Hepatocyte (in vitro differentiated cells): ENCODE measurements around the gene DMGDH. TPM values are rescaled to one million over a fixed set of nuclear protein-coding genes. Genes with fewer than 3 reads are reported as not detected.
A peak's percentile ranks its signal among the peaks of the same experiment; 100 is the strongest.

Experiments
- DNase-seq: peaks from one replicate; pipeline ENCODE4 v3.0.0-alpha.2; 2016; ENCODE audit warnings: low spot score
- H2AFZ ChIP-seq: fragments of 200-600 bp; sonication (generic); 2 replicates; pipeline ENCODE4 v1.6.0; 2016; ENCODE audit warnings: antibody characterized with exemption, mild to moderate bottlenecking
- H3K27ac ChIP-seq: fragments of 200-600 bp; sonication (generic); 2 replicates; pipeline ENCODE4 v1.5.1; 2016; ENCODE audit warnings: mild to moderate bottlenecking
- H3K27me3 ChIP-seq: fragments of 200-600 bp; sonication (generic); 2 replicates; pipeline ENCODE4 v1.6.1; 2016
- H3K36me3 ChIP-seq: fragments of 200-600 bp; sonication (generic); replicated peaks from 2 replicates; pipeline ENCODE4 v1.5.1; 2016; ENCODE audit warnings: low read depth; ENCODE audit not compliant: insufficient read depth
- H3K4me1 ChIP-seq: fragments of 200-600 bp; sonication (generic); 2 replicates; pipeline ENCODE4 v1.5.1; 2016; ENCODE audit warnings: mild to moderate bottlenecking, moderate library complexity; ENCODE audit not compliant: insufficient read depth
- H3K4me2 ChIP-seq: fragments of 200-600 bp; sonication (generic); 2 replicates; pipeline ENCODE4 v1.6.0; 2016
- H3K4me3 ChIP-seq: fragments of 200-600 bp; sonication (generic); 2 replicates; pipeline ENCODE4 v1.5.1; 2016; ENCODE audit warnings: mild to moderate bottlenecking
- H3K79me2 ChIP-seq: fragments of 200-600 bp; sonication (generic); 2 replicates; pipeline ENCODE4 v1.6.0; 2017; ENCODE audit warnings: mild to moderate bottlenecking
- H3K9me2 ChIP-seq: fragments of 200-600 bp; sonication (generic); replicated peaks from 2 replicates; pipeline ENCODE4 v1.6.0; 2017; ENCODE audit warnings: mild to moderate bottlenecking; ENCODE audit not compliant: insufficient read depth
- H3K9me3 ChIP-seq: fragments of 200-600 bp; sonication (generic); 2 replicates; pipeline ENCODE4 v1.5.1; 2016; ENCODE audit warnings: low read depth, mild to moderate bottlenecking
- H4K20me1 ChIP-seq: fragments of 200-600 bp; sonication (generic); 2 replicates; pipeline ENCODE4 v1.6.0; 2016; ENCODE audit warnings: mild to moderate bottlenecking; ENCODE audit not compliant: insufficient read depth, poor library complexity, severe bottlenecking
- CTCF ChIP-seq: fragments of 200-600 bp; sonication (generic); IDR thresholded peaks from 2 replicates; pipeline ENCODE4 v1.5.1; 2016; ENCODE audit warnings: antibody characterized with exemption, mild to moderate bottlenecking; ENCODE audit not compliant: poor library complexity
- EZH2 ChIP-seq: fragments of 200-600 bp; sonication (generic); IDR thresholded peaks from 2 replicates; pipeline ENCODE4 v1.6.1; 2016; ENCODE audit warnings: antibody characterized with exemption, mild to moderate bottlenecking, borderline replicate concordance
- EZH2phosphoT487 ChIP-seq: fragments of 200-600 bp; sonication (generic); IDR thresholded peaks from one replicate; pipeline ENCODE4 v1.6.1; 2018; ENCODE audit warnings: antibody characterized with exemption, mild to moderate bottlenecking, low read depth, moderate library complexity; ENCODE audit not compliant: unreplicated experiment, severe bottlenecking
- WGBS: methylation state at CpG from one replicate; pipeline ENCODE4 v1.1.6; 2016; ENCODE audit warnings: low lambda C conversion rate; ENCODE audit errors: missing lambda C conversion rate; 5-methylcytosine and 5-hydroxymethylcytosine counted together
- polyA plus RNA-seq: library from polyadenylated mRNA; unstranded; fragments of >200 nt; fragmentation: Nextera tagmentation; extraction: Ambion mirVana; gene quantifications from 2 replicates; pipeline ENCODE4 v1.2.1, GENCODE V29; 2016
- total RNA-seq: library from RNA; depleted of rRNA; stranded (reverse); fragments of >200 nt; gene quantifications from 2 replicates; pipeline ENCODE4 v1.2.3, GENCODE V29; 2014

Gene DMGDH
- total and polyA plus RNA-seq, 2 experiments from 2014 or later = 0.87 TPM

GRCh38 chr5:78958672-78959445 lies 110.6 kb downstream of the DMGDH start:
- Histone ChIP-seq H3K27ac (peak overlapping the region; percentile 21), H4K20me1 (no peaks in the 10 kb centered on the region), H3K9me3 (no peaks in the 10 kb centered on the region), H2AFZ (no peak overlapping the region), H3K79me2 (no peaks in the 10 kb centered on the region), H3K4me2 (no peak overlapping the region), H3K27me3 (no peaks in the 10 kb centered on the region), H3K4me3 (no peak overlapping the region), H3K4me1 (peaks cover 3% of the 10 kb centered on the region), H3K36me3 (no peaks in the 10 kb centered on the region), H3K9me2 (no peaks in the 10 kb centered on the region)
- TF ChIP-seq EZH2phosphoT487 (no peak), CTCF (no peak), EZH2 (no peak)
- DNase-seq = no peak
- WGBS = 66% methylated on average over 3 of the region's 3 CpGs

- no peaks in the 10 kb centered on the region for H3K9me2 ChIP-seq
- no peak overlapping the region for H2AFZ ChIP-seq
- H3K79me2 ChIP-seq = no peaks in the 10 kb centered on the region
- peaks cover 3% of the 10 kb centered on the region for H3K4me1 ChIP-seq
- WGBS = 68% methylated on average over 1 of the region's 1 CpG
- no peak overlapping the region for H3K27ac ChIP-seq
- no peaks in the 10 kb centered on the region for H4K20me1 ChIP-seq
- no peaks in the 10 kb centered on the region for H3K9me3 ChIP-seq
- no peak overlapping the region for H3K4me2 ChIP-seq
- H3K4me3 ChIP-seq = no peak overlapping the region
- no peaks in the 10 kb centered on the region for H3K27me3 ChIP-seq
- H3K36me3 ChIP-seq = no peaks in the 10 kb centered on the region
- DNase-seq = no peak
- no peak for TF ChIP-seq EZH2
- TF ChIP-seq EZH2phosphoT487 = no peak
- no peak for TF ChIP-seq CTCF
Observed at GRCh38 chr5:78956901-78957300, 112.6 kb downstream of the DMGDH start.

GRCh38 chr5:78953092-78953800 lies 116.2 kb downstream of the DMGDH start:
- Histone ChIP-seq H2AFZ (no peak overlapping the region), H3K79me2 (no peaks in the 10 kb centered on the region), H3K36me3 (no peaks in the 10 kb centered on the region), H4K20me1 (no peaks in the 10 kb centered on the region), H3K4me1 (no peaks in the 10 kb centered on the region), H3K4me3 (no peak overlapping the region), H3K9me3 (no peaks in the 10 kb centered on the region), H3K4me2 (no peak overlapping the region), H3K9me2 (no peaks in the 10 kb centered on the region), H3K27ac (no peak overlapping the region), H3K27me3 (no peaks in the 10 kb centered on the region)
- TF ChIP-seq EZH2phosphoT487 = no peak
- no peak for TF ChIP-seq EZH2
- TF ChIP-seq CTCF = no peak
- WGBS = 81% methylated on average over 4 of the region's 4 CpGs
- no peak for DNase-seq

Other genes starting within 250 kb of the DMGDH start
- gene ARSB, start 84.4 kb downstream of the DMGDH start, total RNA-seq = 19.3 and 19.8 TPM in 2 replicates
- gene ARSB, start 84.4 kb downstream of the DMGDH start, polyA plus RNA-seq = 10.2 and 13.5 TPM in 2 replicates
- gene BHMT2, start 93 bp upstream of the DMGDH start, total RNA-seq = not detected in 2 replicates
- not detected in 2 replicates for gene BHMT2, start 93 bp upstream of the DMGDH start, polyA plus RNA-seq
- 14.1 and 22.1 TPM in 2 replicates for gene BHMT, start 42.1 kb upstream of the DMGDH start, total RNA-seq
- gene BHMT, start 42.1 kb upstream of the DMGDH start, polyA plus RNA-seq = 9.7 and 10.2 TPM in 2 replicates
- 9.3 and 11.7 TPM in 2 replicates for gene JMY, start 166.5 kb upstream of the DMGDH start, total RNA-seq
- 2.0 and 3.3 TPM in 2 replicates for gene JMY, start 166.5 kb upstream of the DMGDH start, polyA plus RNA-seq